ENCODE data around the gene OR3A2.

GRCh38 chr17:3400055-3400454 lies 13.9 kb upstream of the OR3A2 start:
- no peak for TF ChIP-seq CTCF (IDR thresholded peaks at IDR 0.05)
- TF ChIP-seq POLR2A (IDR thresholded peaks at IDR 0.05) = no peak
- no peak for TF ChIP-seq POLR2AphosphoS5 (IDR thresholded peaks at IDR 0.05; ENCODE audit: insufficient read depth in 1 of 2, low read depth in 1 of 2)
